ENCODE results near the gene COLEC11. TPM values are rescaled to one million over a fixed set of nuclear protein-coding genes. Genes with fewer than 3 reads are reported as not detected.

The COLEC11 gene
- total RNA-seq, 1 experiment from 2014 or later, result 0.39 TPM

DNA sequence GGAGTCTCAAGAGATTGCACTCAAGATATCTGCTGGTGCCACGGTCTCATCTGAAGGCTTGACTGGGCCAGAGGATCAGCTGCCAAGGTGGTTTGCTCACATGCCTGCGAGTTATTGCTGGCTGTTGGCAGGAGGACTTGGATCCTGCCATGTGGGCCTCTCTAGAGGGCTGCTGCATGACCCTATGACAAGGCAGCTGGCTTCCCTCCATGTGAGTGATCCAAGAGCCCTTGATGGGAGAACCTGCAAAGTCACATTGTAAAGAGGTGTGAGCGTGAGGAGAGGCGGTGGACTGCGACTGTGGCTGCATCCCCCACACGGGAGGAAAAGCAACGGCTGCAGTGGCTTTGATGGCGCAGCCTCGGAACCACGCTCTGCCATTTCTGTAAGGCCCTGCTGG lies 59.1 kb downstream of the COLEC11 start:
- H3K4me3 Mint-ChIP-seq, result no peak overlapping the region
- Histone ChIP-seq H3K9ac (ENCODE audit: extremely low read depth, insufficient read length, low read length) (no peak overlapping the region), H4K8ac (replicated peaks; ENCODE audit: insufficient read length, low read depth, low read length) (no peak overlapping the region), H3K27me3 (ENCODE audit: insufficient read depth, low read length) (no peaks in the 10 kb centered on the region), H2BK15ac (ENCODE audit: low read depth, low read length) (no peak overlapping the region), H3K56ac (ENCODE audit: insufficient read length, low read depth, low read length) (no peak overlapping the region), H3K4ac (ENCODE audit: low read depth, low read length) (no peak overlapping the region), H2BK20ac (ENCODE audit: low read depth, low read length, poor library complexity, severe bottlenecking) (no peak overlapping the region), H3K79me2 (ENCODE audit: insufficient read depth, low read length) (no peaks in the 10 kb centered on the region), H3K18ac (ENCODE audit: insufficient read length, low read depth, low read length) (no peak overlapping the region), H3K27ac (ENCODE audit: insufficient read length, low read depth, low read length) (no peak overlapping the region), H4K5ac (ENCODE audit: insufficient read length, low read depth, low read length) (no peak overlapping the region), H2AFZ (ENCODE audit: low read length) (no peak overlapping the region), H2BK120ac (ENCODE audit: low read depth, low read length, poor library complexity, severe bottlenecking) (no peak overlapping the region), H3K9me3 (ENCODE audit: control insufficient read depth, low read depth, low read length) (no peaks in the 10 kb centered on the region), H3K23me2 (ENCODE audit: insufficient read length, low read depth, low read length, poor library complexity, severe bottlenecking) (peaks cover 2% of the 10 kb centered on the region), H3K23ac (ENCODE audit: insufficient read length, low read depth, low read length) (no peak overlapping the region), H3K4me1 (ENCODE audit: insufficient read depth, low read length) (no peaks in the 10 kb centered on the region), H4K91ac (ENCODE audit: insufficient read length, low read depth, low read length) (no peak overlapping the region), H3K4me2 (ENCODE audit: insufficient read depth, insufficient read length, low read length) (no peak overlapping the region), H3T11ph (ENCODE audit: low read length) (no peak overlapping the region), H2AK5ac (ENCODE audit: insufficient read length, low read length) (no peak overlapping the region), H3K14ac (ENCODE audit: insufficient read depth, low read length) (no peak overlapping the region), H3K79me1 (ENCODE audit: insufficient read depth, low read depth, low read length, poor library complexity, severe bottlenecking) (no peaks in the 10 kb centered on the region), H2BK5ac (ENCODE audit: insufficient read length, low read length) (no peak overlapping the region), H2BK12ac (ENCODE audit: insufficient read length, low read depth, low read length) (no peak overlapping the region), H4K20me1 (ENCODE audit: control insufficient read depth, insufficient read depth, insufficient read length) (no peaks in the 10 kb centered on the region)
- H3K27ac Mint-ChIP-seq, result no peak overlapping the region
- peaks cover 14% of the 10 kb centered on the region for H3K27me3 Mint-ChIP-seq (ENCODE audit: low read depth)
- H3K4me1 Mint-ChIP-seq, result peaks cover 17 to 30% of the 10 kb centered on the region in 2 experiments
- no peaks in the 10 kb centered on the region; a peak in 2 of 7 replicates for H3K36me3 Mint-ChIP-seq (ENCODE audit: insufficient read depth in 1 of 3, low read depth in 3 of 3)
- H3K9me3 Mint-ChIP-seq, result peaks cover 0 to 2% of the 10 kb centered on the region in 2 experiments; a peak in 1 of 5 replicates
- TF ChIP-seq CTCF (conservative IDR thresholded peaks at IDR 0.05), result no peak
- no CpG with 5 or more reads among the region's 10 CpGs for WGBS (ENCODE audit: extremely low coverage, insufficient read length, low lambda C conversion rate)
- no peak for DNase-seq

Data from H9 (cell line).